ENCODE results near the gene BRWD1.
"Not testable (repeated sequence)": the region's sequence is repeated elsewhere in the genome, so short reads cannot be mapped to it uniquely, and the experiment has no call there.

BRWD1 gene

DNA sequence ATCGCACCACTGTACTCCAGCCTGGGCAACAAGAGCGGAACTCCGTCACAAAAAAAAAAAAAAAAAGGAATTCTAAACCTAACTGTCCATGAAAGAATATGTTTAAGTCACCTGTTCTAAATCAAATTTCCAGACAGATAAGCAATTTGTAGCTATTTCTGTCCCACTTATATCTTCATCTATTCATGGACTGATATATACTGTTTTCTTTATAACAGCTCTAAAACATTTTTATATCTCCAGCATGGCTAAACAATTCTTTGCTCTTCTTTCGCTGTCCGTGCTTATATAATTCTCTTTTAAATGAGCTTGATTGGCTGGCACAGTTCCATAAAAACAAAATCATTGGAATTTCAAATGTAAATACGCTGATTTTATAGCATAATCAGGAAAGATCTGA, 30.5 kb downstream of the BRWD1 start:
- DNase-seq (ENCODE audit: low read depth in 2 of 2): no peak

DNA sequence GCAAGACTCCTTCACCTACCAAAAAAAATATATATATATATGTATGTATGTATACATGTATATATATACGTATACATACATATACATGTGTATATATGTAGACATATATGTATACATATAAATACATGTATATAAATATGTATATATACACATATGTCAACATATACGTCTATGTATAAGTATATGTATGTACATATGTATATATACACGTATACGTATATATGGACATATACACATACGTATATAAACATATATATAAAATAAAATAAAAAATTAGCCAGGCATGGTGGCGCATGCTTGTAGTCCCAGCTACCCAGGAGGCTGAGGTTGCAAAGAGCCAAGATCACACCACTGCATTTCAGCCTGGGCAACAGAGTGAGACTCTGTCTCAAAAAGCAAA, 31.6 kb downstream of the BRWD1 start:
- no peak for DNase-seq (ENCODE audit: low read depth in 2 of 2)

DNA sequence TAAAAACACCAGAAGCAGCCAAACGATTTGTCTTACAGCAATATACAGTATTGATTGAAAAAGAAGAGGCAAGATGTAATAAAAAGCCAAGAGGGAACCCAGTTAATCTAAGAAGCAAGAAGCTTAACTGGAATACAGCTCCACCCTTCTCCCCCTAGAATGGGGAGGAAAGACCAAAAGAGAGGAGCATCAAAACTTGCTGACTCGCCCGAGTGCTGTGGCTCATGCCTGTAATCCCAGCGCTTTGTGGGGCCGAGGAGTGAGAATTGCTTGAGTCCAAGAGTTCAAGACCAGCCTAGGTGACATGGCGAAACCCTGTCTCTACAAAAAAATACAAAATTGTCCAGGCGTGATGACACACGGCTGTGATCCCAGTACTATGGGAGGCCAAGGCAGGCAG, 32.2 kb downstream of the BRWD1 start:
- DNase-seq (ENCODE audit: low read depth in 2 of 2): no peak

DNA sequence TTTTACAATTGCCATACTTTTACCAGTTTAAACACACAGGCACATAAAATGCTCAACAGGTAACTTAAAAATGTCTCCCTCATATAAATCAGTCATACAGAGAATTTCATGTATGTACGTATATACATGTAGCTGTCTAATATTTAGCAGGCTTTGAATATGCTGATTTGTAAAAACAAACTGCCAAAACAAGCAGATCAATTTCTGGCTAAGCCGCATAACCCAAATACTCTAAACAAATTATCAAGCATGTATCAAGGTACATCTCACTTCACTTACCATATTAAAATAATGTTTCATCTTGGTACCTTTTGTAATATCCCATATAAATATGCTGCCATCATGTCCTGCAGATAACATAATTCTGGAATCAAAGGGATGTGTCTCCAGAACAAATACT, 43.8 kb downstream of the BRWD1 start:
- no peak for DNase-seq (ENCODE audit: low read depth in 2 of 2)

- DNase-seq (ENCODE audit: low read depth in 2 of 2): no peak
Observed at GRCh38 chr21:39265603-39266002, 47.8 kb downstream of the BRWD1 start.

GRCh38 chr21:39263372-39263771, 50.1 kb downstream of the BRWD1 start:
- DNase-seq (ENCODE audit: low read depth in 2 of 2): no peak

DNA sequence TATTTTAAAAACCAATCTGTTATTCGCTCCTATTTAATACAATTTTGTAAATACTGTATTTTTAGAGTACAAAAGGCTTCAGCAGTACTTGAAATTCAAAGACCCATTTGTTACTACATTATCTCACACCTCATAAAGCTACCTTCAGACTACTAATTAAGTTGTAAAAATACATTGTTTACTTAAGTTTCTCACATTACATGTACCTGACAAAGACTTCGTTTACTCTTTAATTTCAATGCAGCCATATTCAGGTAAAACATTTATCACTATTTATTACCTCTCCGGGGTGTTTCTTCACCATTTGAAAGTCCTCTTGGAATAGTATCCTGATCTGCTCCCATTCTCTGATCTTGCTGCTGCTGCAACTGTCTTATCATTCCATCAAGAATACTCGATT, 55.2 kb downstream of the BRWD1 start:
- no peak for DNase-seq (ENCODE audit: low read depth in 2 of 2)

- no peak for DNase-seq (ENCODE audit: low read depth in 2 of 2)
Observed at GRCh38 chr21:39251326-39251725, 62.1 kb downstream of the BRWD1 start.

- DNase-seq (ENCODE audit: low read depth in 2 of 2): no peak
Observed at GRCh38 chr21:39238275-39238674, 75.2 kb downstream of the BRWD1 start.

DNA sequence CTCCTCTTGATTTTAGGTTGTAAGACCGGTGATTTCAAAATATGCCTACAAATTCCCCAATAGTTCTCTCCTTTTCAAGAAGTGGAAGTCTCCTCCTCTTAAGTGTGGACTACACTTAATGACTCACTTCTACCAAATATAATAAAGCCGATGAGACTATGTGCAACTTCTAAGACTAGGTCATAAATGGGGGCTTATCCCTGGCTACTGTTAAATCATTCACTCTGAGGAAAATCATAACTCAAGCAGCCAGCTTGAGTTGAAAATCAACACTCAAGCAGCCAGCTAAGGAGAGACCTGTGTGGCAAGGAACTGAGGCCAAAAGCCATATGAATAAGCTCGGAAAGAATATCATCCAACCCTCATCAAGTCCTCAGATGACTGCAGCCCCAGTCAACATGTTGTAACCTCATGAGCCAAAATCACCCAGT, 80.6 kb downstream of the BRWD1 start:
- no peak for DNase-seq (ENCODE audit: low read depth in 2 of 2)

GRCh38 chr21:39224930-39225329, 88.5 kb downstream of the BRWD1 start:
- no peak for DNase-seq (ENCODE audit: low read depth in 2 of 2)

DNA sequence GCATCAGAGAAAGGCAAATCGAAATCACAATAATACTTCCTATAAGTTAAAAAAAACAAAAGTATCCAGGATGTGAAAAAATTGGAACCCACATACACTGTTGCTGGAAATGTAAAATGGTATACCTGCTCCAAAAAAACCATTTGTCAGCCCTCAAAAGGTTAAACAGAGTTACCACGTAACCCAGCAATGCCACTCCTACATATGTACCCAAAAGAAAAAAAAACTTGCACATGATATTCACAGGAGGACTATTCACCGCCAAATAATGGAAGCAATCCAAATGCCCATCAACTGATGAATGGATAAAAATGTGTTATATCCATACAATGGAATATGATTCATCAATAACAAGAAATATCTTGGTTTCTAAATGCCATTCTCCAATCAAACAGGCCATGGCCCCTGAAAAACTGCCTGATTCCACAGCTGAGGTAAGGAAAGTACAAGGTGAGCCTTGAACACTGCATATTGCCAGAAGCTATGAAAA, 91.4 kb downstream of the BRWD1 start:
- no peak for DNase-seq (ENCODE audit: low read depth in 2 of 2)

DNA sequence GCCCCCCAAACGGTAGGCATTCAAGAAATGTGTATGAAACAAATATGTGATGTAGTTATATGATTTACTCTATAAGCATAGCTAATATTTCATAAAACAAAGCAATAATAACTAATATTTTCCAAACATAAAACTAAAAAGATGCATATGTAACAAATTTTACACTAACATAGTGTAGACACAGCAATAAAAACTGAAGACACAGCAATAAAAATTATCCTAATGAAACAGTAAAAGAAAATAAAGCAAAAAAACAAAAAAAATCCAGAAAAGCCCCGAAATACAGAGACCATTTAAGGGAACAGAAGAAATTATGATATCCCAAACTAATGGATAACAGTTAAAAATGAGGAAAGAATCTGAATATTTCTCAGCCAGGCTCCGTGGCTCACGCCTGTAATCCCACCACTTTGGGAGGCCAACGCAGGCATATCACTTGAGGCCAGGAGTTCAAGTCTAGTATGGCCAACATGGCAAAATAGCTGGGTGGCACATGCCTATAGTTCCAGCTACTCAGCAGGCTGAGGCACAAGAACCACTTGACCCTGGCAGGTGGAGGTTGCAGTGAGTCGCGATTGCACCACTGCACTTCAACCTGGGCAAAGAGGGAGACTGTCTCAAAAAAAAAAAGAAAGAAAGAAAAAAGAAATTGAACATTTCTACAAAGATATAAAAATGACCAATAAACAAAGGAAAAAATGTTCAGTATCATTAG, 92.0 kb downstream of the BRWD1 start:
- no peak for DNase-seq (ENCODE audit: low read depth in 2 of 2)

GRCh38 chr21:39220875-39221274, 92.6 kb downstream of the BRWD1 start:
- DNase-seq (ENCODE audit: low read depth in 2 of 2): not testable (repeated sequence)

GRCh38 chr21:39220150-39220549, 93.3 kb downstream of the BRWD1 start:
- no peak for DNase-seq (ENCODE audit: low read depth in 2 of 2)

DNA sequence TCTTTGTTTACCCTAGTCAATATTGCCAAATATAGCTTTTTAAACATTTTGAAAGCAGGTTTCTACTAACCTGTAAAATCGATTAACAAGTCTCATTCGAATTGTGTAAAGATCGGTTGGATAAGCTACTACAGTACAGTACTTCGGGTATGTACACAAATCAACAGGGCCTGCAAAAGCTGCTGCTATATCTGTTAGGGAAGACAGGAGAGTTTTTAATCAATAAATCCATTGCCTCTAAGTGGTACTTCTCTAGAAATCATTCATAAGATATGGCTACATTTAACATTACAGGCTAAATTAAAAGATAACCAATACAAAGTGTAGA, 95.4 kb downstream of the BRWD1 start:
- DNase-seq (ENCODE audit: low read depth in 2 of 2): no peak

DNA sequence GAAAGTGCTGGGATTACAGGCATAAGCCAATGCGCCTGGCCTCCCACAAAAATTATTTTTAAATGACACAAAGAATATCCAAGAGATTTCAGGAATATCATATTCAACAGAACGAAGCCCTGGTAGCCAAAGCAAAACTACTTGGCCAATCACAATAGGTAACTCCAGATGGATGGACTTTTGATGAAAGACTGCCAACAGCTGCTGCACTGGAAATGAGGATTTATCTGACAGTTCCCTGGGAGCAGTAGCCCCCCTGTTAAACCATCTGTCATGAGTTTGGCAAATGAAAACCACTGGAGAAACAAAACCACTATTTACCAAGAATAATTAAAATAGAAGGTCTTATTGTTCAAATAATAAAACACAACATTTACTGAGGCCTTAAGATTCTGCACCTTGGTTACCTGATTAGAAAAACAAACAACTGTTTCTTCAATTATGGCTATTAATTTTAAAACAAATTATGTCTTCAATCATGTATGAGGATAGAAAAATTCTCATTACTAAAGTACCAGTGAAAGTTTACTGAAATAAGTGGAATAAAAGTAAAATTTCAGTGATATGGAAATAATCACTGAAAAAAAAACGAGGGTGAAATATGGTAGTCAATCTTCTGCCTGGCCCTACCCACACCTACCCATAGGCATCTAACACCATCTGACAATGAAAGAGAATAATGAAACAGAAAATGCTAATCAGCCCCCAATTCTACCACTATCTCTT, 95.9 kb downstream of the BRWD1 start:
- no peak for DNase-seq (ENCODE audit: low read depth in 2 of 2)

DNA sequence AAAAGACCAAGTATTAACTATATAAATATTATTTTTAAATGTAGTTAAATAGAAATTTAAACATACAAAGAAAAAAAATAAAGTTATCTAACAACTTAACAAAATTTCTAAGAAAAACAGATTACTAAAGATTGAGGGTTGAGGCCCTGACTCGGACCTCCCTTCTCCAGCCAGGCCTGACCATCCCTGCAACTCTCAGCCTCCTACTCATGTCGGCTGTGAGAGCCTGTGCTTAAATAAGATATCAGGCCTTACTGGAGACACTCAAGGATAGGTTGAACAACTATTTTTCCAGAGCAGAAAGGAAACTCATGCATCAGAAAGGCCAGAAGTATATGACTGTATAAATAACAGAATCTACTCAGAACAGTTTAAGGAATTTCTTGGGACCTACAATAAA, 97.1 kb downstream of the BRWD1 start:
- no peak for DNase-seq (ENCODE audit: low read depth in 2 of 2)

DNA sequence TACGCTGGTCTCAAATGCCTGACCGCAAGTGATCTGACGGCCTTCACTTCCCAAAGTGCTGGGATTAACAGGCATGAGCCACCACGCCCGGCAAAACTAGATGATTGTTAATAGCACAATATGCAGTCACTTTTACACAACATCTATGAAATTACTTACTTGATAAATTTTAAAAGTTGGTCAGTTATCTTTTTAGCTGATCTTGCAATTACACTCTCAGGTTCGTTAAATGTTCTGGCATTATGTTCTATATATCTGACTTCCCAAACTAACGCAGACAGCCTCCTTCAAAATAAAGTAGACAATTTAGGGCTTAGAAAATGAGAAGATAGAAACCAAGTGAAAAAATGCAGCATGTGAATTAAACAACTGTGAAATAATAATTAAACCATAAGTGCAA, 98.4 kb downstream of the BRWD1 start:
- DNase-seq (ENCODE audit: low read depth in 2 of 2): no peak

- DNase-seq (ENCODE audit: low read depth in 2 of 2): no peak
Observed at GRCh38 chr21:39209334-39209688, 104.1 kb downstream of the BRWD1 start.

DNA sequence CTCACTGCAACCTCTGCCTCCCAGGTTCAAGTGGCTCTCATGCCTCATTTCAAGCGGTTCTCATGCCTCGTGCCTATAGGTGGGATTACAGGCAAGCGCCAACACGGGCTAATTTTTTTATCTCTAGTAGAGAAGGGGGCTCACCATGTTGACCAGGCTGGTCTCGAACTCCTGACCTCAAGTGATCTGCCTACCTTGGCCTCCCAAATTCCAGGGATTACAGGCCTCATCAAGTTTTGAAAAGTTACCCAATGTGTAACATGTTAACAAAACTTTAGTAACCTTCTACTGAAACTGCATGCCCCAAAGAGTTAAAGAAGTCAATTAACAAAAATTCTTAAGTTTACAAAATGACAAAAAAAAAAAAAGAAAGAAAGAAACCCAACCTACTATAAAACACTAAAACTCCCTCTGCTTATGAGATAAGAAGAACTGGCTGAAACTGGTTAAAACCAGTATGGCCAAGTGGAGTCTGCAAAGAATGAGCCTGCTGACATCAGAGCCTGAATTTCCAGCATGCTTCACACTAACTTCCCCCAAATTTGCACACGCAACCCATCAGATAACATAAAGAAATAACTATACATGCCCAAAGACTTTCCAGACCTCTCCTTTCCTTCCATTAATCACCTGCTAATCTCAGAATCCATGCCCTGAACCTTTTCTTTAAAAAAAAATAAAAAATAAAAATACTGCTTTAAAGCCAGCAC, 104.7 kb downstream of the BRWD1 start:
- DNase-seq (ENCODE audit: low read depth in 2 of 2): no peak

GRCh38 chr21:39204134-39204533, 109.3 kb downstream of the BRWD1 start:
- DNase-seq (ENCODE audit: low read depth in 2 of 2): no peak

DNA sequence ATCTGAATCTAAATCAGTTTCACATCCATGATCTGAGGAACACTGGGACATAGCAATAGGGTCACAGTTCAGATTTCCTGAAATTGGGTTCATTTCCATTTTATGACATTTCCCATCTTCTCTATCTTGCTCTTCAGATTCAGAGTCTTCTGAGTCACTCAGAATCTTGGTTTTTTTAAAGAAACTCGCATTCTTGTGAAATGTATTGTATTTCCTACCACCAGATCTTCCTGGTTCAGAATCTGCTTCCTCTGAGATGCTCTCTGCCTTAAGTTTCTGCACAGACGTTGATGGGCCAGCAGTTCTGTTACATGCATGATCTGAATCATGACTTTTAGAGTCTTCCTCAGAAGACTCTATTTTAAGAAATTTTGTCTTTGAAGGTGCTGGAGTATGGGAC, 114.6 kb downstream of the BRWD1 start:
- no peak for DNase-seq (ENCODE audit: low read depth in 2 of 2)
